SK-N-SH treated with all-trans-retinoic acid at 6 μM for 48 hours (cell line): ENCODE measurements around the gene PTPN18.

Experiments used
- ATAC-seq: fragments of 200-7000 bp; cut with Tn5 transposase; 3 replicates; pipeline ENCODE4 v1.9.1; 2020; ENCODE audit warnings: mild to moderate bottlenecking, moderate library complexity
- CSDC2 ChIP-seq: fragments of 250-450 bp; sonication (Bioruptor Pico); IDR thresholded peaks from 2 replicates; pipeline ENCODE4 v1.5.0; 2020; ENCODE audit warnings: mild to moderate bottlenecking, moderate library complexity
- CSRNP3 ChIP-seq: fragments of 250-450 bp; sonication (Bioruptor Pico); IDR thresholded peaks from 2 replicates; pipeline ENCODE4 v1.5.1; 2021; ENCODE audit warnings: mild to moderate bottlenecking, moderate library complexity
- ESRRG ChIP-seq: fragments of 250-450 bp; sonication (Bioruptor Pico); IDR thresholded peaks from 2 replicates; pipeline ENCODE4 v1.6.1; 2021; ENCODE audit warnings: mild to moderate bottlenecking
- GLIS3 ChIP-seq: fragments of 250-450 bp; sonication (Bioruptor Pico); IDR thresholded peaks from 2 replicates; pipeline ENCODE4 v1.5.0; 2020; ENCODE audit warnings: mild to moderate bottlenecking, moderate library complexity
- ISL1 ChIP-seq: fragments of 250-450 bp; sonication (Bioruptor Pico); IDR thresholded peaks from 2 replicates; pipeline ENCODE4 v2.1.2; 2022; ENCODE audit warnings: mild to moderate bottlenecking, moderate library complexity
- OSR1 ChIP-seq: fragments of 250-450 bp; sonication (Bioruptor Pico); IDR thresholded peaks from 2 replicates; pipeline ENCODE4 v1.8.0; 2022; ENCODE audit warnings: moderate library complexity, mild to moderate bottlenecking, inconsistent platforms
- PATZ1 ChIP-seq: fragments of 250-450 bp; sonication (Bioruptor Pico); IDR thresholded peaks from 2 replicates; pipeline ENCODE4 v1.8.0; 2020; ENCODE audit warnings: mild to moderate bottlenecking, moderate library complexity, borderline replicate concordance
- PPARA ChIP-seq: fragments of 250-450 bp; sonication (Bioruptor Pico); IDR thresholded peaks from 2 replicates; pipeline ENCODE4 v1.5.0; 2020; ENCODE audit warnings: mild to moderate bottlenecking, borderline replicate concordance
- RARB ChIP-seq: fragments of 250-450 bp; sonication (Bioruptor Pico); IDR thresholded peaks from 2 replicates; pipeline ENCODE4 v1.8.0; 2021; ENCODE audit warnings: mild to moderate bottlenecking, moderate library complexity
- SNAI2 ChIP-seq: fragments of 250-450 bp; sonication (Bioruptor Pico); IDR thresholded peaks from 2 replicates; pipeline ENCODE4 v1.5.0; 2020; ENCODE audit warnings: mild to moderate bottlenecking, moderate library complexity
- TCF4 ChIP-seq: fragments of 250-450 bp; sonication (Bioruptor Pico); IDR thresholded peaks from 2 replicates; pipeline ENCODE4 v1.8.0; 2021; ENCODE audit warnings: mild to moderate bottlenecking, moderate library complexity, borderline replicate concordance
- TOX ChIP-seq: fragments of 250-450 bp; sonication (Bioruptor Pico); IDR thresholded peaks from 2 replicates; pipeline ENCODE4 v1.8.0; 2021; ENCODE audit warnings: mild to moderate bottlenecking, moderate library complexity, borderline replicate concordance
- TSHZ2 ChIP-seq: fragments of 250-450 bp; sonication (Bioruptor Pico); IDR thresholded peaks from 2 replicates; pipeline ENCODE4 v1.5.0; 2020; ENCODE audit warnings: mild to moderate bottlenecking, moderate library complexity
- ZC3H10 ChIP-seq: fragments of 250-450 bp; sonication (Bioruptor Pico); IDR thresholded peaks from 2 replicates; pipeline ENCODE4 v1.5.1; 2021; ENCODE audit warnings: mild to moderate bottlenecking, moderate library complexity
- ZFP3 ChIP-seq: fragments of 250-450 bp; sonication (Bioruptor Pico); IDR thresholded peaks from 2 replicates; pipeline ENCODE4 v1.5.0; 2020; ENCODE audit warnings: mild to moderate bottlenecking, moderate library complexity
- ZNF565 ChIP-seq: fragments of 450-650 bp; formaldehyde crosslinking; conservative IDR thresholded peaks from 2 replicates; pipeline ENCODE4 v1.5.0; 2020; ENCODE audit warnings: low read depth, mild to moderate bottlenecking, moderate library complexity
- TF ChIP-seq, protein P1 (sequence below): fragments of 250-450 bp; sonication (Bioruptor Pico); IDR thresholded peaks from 2 replicates; pipeline ENCODE4 v1.5.1; 2020; ENCODE audit warnings: low read depth, mild to moderate bottlenecking, moderate library complexity
- TF ChIP-seq, protein P2 (sequence below): fragments of 250-450 bp; sonication (Bioruptor Pico); IDR thresholded peaks from 2 replicates; pipeline ENCODE4 v1.8.0; 2021; ENCODE audit warnings: low read depth, mild to moderate bottlenecking, moderate library complexity, borderline replicate concordance

PTPN18 gene

DNA sequence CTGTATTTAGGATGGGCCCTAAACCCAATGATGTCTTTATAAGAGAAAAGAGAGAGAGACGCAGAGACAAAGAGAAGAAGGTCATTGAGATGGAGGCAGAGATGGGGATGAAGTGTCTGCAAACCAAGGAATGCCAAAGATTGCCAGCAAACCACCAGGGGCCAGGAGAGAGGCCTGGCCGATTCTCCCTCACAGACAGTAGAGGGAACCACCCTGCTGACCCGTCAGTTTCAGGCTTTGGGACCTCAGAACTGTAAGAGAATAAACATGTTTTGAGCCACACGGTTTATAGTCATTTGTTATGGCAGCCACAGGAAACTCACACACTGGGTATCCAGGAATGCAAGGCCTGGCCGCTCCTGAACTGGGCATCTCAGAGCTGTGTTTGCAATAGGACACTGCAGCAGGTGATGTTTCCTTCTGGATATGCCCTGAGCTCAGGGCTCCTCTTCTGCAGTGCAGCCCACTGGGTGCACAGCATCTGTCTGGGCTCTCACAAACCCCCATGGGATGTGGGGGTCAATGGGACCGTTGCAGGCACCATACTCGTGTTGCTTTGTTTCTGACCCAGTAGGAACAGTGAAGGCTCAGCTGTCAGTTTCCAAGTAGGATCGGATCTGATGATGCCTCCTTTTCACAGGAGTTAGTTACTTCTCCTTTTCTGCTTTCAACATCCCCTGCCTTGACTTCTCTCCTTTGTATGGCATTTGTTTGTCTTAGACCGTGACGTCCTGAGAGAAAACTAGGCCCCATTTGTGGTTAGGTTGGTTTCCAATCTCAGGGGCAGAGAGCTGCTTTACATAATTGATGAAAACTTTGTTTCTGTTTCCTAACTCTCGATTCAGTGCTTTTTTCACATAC lies 20.8 kb downstream of the PTPN18 start:
- ATAC-seq, result no peak
- no peak for TF ChIP-seq ZFP3 (CRISPR knock-in tag)
- TF ChIP-seq, protein P1, sequence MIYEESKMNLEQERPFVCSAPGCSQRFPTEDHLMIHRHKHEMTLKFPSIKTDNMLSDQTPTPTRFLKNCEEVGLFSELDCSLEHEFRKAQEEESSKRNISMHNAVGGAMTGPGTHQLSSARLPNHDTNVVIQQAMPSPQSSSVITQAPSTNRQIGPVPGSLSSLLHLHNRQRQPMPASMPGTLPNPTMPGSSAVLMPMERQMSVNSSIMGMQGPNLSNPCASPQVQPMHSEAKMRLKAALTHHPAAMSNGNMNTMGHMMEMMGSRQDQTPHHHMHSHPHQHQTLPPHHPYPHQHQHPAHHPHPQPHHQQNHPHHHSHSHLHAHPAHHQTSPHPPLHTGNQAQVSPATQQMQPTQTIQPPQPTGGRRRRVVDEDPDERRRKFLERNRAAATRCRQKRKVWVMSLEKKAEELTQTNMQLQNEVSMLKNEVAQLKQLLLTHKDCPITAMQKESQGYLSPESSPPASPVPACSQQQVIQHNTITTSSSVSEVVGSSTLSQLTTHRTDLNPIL, result no peak
- TF ChIP-seq ZNF565 (CRISPR knock-in tag), result no peak
- no peak for TF ChIP-seq CSRNP3 (CRISPR knock-in tag)
- TF ChIP-seq, all 23 proteins: peak for 0

DNA sequence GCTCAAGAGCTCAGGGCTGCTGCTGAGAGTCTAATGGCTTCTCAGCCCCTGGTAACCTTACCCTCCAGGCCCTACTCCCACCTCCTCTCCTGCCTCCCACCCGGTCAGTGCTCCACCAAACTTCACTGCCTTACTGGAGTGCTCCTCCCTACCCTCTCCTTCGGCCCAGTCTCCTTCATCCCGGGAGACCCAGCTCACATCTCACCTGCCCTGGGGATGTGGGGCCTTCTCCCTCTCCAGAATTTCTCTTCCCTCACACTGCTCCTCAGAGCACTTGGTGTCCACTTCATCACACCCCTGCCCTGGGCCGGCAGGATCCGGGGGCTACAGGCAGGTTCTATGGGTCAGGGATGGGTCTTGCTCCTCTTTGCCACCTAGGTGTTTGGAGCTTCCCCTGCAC lies 21.6 kb downstream of the PTPN18 start:
- no peak for ATAC-seq
- no peak for TF ChIP-seq OSR1 (CRISPR knock-in tag)
- no peak for TF ChIP-seq PATZ1 (CRISPR knock-in tag)
- TF ChIP-seq ZC3H10, result no peak

GRCh38 chr2:130378206-130378897 lies 22.5 kb downstream of the PTPN18 start:
- TF ChIP-seq PATZ1 (CRISPR knock-in tag) (no peak), OSR1 (CRISPR knock-in tag) (no peak), ZFP3 (CRISPR knock-in tag) (no peak), CSDC2 (CRISPR knock-in tag) (no peak), PPARA (CRISPR knock-in tag) (no peak), ZNF565 (CRISPR knock-in tag) (no peak), GLIS3 (CRISPR knock-in tag) (no peak), TSHZ2 (CRISPR knock-in tag) (no peak), SNAI2 (no peak), ISL1 (CRISPR knock-in tag) (no peak), TCF4 (CRISPR knock-in tag) (no peak), RARB (CRISPR knock-in tag) (no peak), TOX (CRISPR knock-in tag) (no peak), ESRRG (no peak), ZC3H10 (no peak)
- TF ChIP-seq, protein P2, sequence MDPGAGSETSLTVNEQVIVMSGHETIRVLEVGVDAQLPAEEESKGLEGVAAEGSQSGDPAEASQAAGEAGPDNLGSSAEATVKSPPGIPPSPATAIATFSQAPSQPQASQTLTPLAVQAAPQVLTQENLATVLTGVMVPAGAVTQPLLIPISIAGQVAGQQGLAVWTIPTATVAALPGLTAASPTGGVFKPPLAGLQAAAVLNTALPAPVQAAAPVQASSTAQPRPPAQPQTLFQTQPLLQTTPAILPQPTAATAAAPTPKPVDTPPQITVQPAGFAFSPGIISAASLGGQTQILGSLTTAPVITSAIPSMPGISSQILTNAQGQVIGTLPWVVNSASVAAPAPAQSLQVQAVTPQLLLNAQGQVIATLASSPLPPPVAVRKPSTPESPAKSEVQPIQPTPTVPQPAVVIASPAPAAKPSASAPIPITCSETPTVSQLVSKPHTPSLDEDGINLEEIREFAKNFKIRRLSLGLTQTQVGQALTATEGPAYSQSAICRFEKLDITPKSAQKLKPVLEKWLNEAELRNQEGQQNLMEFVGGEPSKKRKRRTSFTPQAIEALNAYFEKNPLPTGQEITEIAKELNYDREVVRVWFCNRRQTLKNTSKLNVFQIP (CRISPR knock-in tag), result no peak
- no peak for ATAC-seq
